AG09309 (cell line): ENCODE measurements around the gene ACP7.

ENCODE experiments used
- DNase-seq: peaks from one replicate; pipeline ENCODE4 v3.0.0-alpha.2; 2010; ENCODE audit warnings: low read depth
- H3K4me3 ChIP-seq: 2 replicates; pipeline ENCODE4 v1.5.1; 2011; ENCODE audit warnings: mild to moderate bottlenecking, low read depth, low read length, moderate library complexity; ENCODE audit not compliant: control insufficient read depth
- CTCF ChIP-seq: IDR thresholded peaks from 2 replicates; pipeline ENCODE4 v1.5.1; 2011; ENCODE audit warnings: mild to moderate bottlenecking, low read depth, low read length, inconsistent platforms; ENCODE audit not compliant: insufficient read depth, control insufficient read depth; ENCODE audit errors: missing control alignments

The ACP7 gene

GRCh38 chr19:39097299-39097698 lies 13.1 kb downstream of the ACP7 start:
- no peak for TF ChIP-seq CTCF
- H3K4me3 ChIP-seq: no peak overlapping the region
- no peak for DNase-seq

GRCh38 chr19:39097721-39098120 lies 13.6 kb downstream of the ACP7 start:
- H3K4me3 ChIP-seq: no peak overlapping the region
- DNase-seq: no peak
- TF ChIP-seq CTCF: no peak

- H3K4me3 ChIP-seq: no peak overlapping the region
- no peak for DNase-seq
Observed at GRCh38 chr19:39098365-39099269, 14.4 kb downstream of the ACP7 start.

GRCh38 chr19:39099341-39099740 lies 15.2 kb downstream of the ACP7 start:
- TF ChIP-seq CTCF: no peak
- no peak for DNase-seq
- no peak overlapping the region for H3K4me3 ChIP-seq

More at GRCh38 chr19:39098365-39099269, 14.4 kb downstream of the ACP7 start:
- TF ChIP-seq CTCF: no peak

- DNase-seq: no peak
- no peak for TF ChIP-seq CTCF
- no peak overlapping the region for H3K4me3 ChIP-seq
Observed at GRCh38 chr19:39100500-39101166, 16.5 kb downstream of the ACP7 start.

- TF ChIP-seq CTCF: no peak
- no peak overlapping the region for H3K4me3 ChIP-seq
- DNase-seq: no peak
Observed at GRCh38 chr19:39103151-39103550, 19.0 kb downstream of the ACP7 start.
